Measurements from ENCODE around the gene SMU1.

Gene SMU1

GRCh38 chr9:33117796-33118195, 41.3 kb upstream of the SMU1 start:
- no peak for DNase-seq (ENCODE audit: low read depth)
- no peak for TF ChIP-seq CTCF (IDR thresholded peaks at IDR 0.05; ENCODE audit: insufficient read depth, low read depth, low read length, missing control alignments)
- H3K4me3 ChIP-seq (ENCODE audit: low read length): no peak overlapping the region

GRCh38 chr9:33117306-33117705, 40.8 kb upstream of the SMU1 start:
- no peak for DNase-seq (ENCODE audit: low read depth)
- H3K4me3 ChIP-seq (ENCODE audit: low read length): no peak overlapping the region
- TF ChIP-seq CTCF (IDR thresholded peaks at IDR 0.05; ENCODE audit: insufficient read depth, low read depth, low read length, missing control alignments): no peak

- no peak overlapping the region for H3K4me3 ChIP-seq (ENCODE audit: low read length)
- DNase-seq (ENCODE audit: low read depth): no peak
- TF ChIP-seq CTCF (IDR thresholded peaks at IDR 0.05; ENCODE audit: insufficient read depth, low read depth, low read length, missing control alignments): no peak
These were observed 40.4 kb upstream of the SMU1 start for GRCh38 chr9:33116860-33117259.

GRCh38 chr9:33114746-33115145, 38.3 kb upstream of the SMU1 start:
- no peak for TF ChIP-seq CTCF (IDR thresholded peaks at IDR 0.05; ENCODE audit: insufficient read depth, low read depth, low read length, missing control alignments)
- no peak overlapping the region for H3K4me3 ChIP-seq (ENCODE audit: low read length)
- DNase-seq (ENCODE audit: low read depth): no peak

GRCh38 chr9:33113799-33114547, 37.5 kb upstream of the SMU1 start:
- DNase-seq (ENCODE audit: low read depth): no peak
- TF ChIP-seq CTCF (IDR thresholded peaks at IDR 0.05; ENCODE audit: insufficient read depth, low read depth, low read length, missing control alignments): no peak
- no peak overlapping the region for H3K4me3 ChIP-seq (ENCODE audit: low read length)

GRCh38 chr9:33112094-33112493, 35.6 kb upstream of the SMU1 start:
- H3K4me3 ChIP-seq (ENCODE audit: low read length): no peak overlapping the region
- DNase-seq (ENCODE audit: low read depth): no peak
- no peak for TF ChIP-seq CTCF (IDR thresholded peaks at IDR 0.05; ENCODE audit: insufficient read depth, low read depth, low read length, missing control alignments)

DNA sequence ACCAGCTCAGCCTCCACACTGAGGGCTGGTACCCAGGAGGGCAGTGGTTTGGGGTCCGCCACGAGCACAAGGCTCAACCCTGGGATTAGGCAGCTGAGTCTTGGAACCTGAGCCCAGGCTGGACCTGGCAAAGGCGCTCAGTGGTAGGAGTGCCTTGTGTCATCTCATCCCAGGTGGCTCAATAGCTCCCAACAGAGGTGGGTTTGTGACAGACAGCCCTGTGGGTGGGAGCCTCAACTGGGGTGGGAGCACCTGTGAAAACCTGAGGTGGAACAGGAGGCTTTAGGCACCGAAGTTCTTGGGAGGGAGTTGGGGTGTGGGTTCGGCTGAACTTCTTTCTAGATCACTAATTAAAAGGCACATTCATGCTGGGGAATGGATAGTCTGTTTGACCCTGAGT, 35.2 kb upstream of the SMU1 start:
- no peak for DNase-seq (ENCODE audit: low read depth)
- no peak for TF ChIP-seq CTCF (IDR thresholded peaks at IDR 0.05; ENCODE audit: insufficient read depth, low read depth, low read length, missing control alignments)
- no peak overlapping the region for H3K4me3 ChIP-seq (ENCODE audit: low read length)
